ENCODE data around the gene NAT14.

- TF ChIP-seq CTCF (IDR thresholded peaks at IDR 0.05) (no peak), ZFX (IDR thresholded peaks at IDR 0.05; ENCODE audit: borderline replicate concordance) (no peak)
These were observed 44.4 kb upstream of the NAT14 start for GRCh38 chr19:55440411-55441105.

Data from 22Rv1 (cell line).